Stomach (tissue), 9 donors: ENCODE results near the gene CRADD. TPM values are rescaled to one million over a fixed set of nuclear protein-coding genes. Genes with fewer than 3 reads are reported as not detected.
A peak's percentile ranks its signal among the peaks of the same experiment; 100 is the strongest.

Source experiments
- DNase-seq, 2 donors: peaks; one replicate each; pipeline versions ENCODE4 v3.0.0 to v3.0.0-alpha.2; 2013 to 2019
- H3K27ac ChIP-seq, 5 donors: fragments of 200-600 bp in 4 of 5; sonication (generic) in 4 of 5; one replicate each; pipeline ENCODE4 v1.5.1; 2013 to 2019; ENCODE audit warnings: mild to moderate bottlenecking in 1 of 5, moderate library complexity in 1 of 5
- H3K27me3 ChIP-seq, 3 donors: fragments of 200-600 bp; sonication (generic); one replicate each; pipeline ENCODE4 v1.5.1; 2017 to 2019; ENCODE audit warnings: mixed run types in 1 of 3
- H3K36me3 ChIP-seq, 4 donors: fragments of 200-600 bp; sonication (generic); 1 replicate in 3 of 4; 2 replicates in 1 of 4; pipeline ENCODE4 v1.5.1; 2016 to 2019
- H3K4me1 ChIP-seq, 4 donors: fragments of 200-600 bp; sonication (generic); one replicate each; pipeline ENCODE4 v1.5.1; 2016 to 2019
- H3K4me3 ChIP-seq, 4 donors: fragments of 200-600 bp; sonication (generic) in 3 of 4; one replicate each; pipeline ENCODE4 v1.5.1; 2016 to 2019; ENCODE audit warnings: mild to moderate bottlenecking in 1 of 4
- H3K9me3 ChIP-seq, 4 donors: fragments of 200-600 bp; sonication (generic); one replicate each; pipeline ENCODE4 v1.5.1; 2016 to 2019
- EP300 ChIP-seq: sonication (generic); formaldehyde crosslinking; IDR thresholded peaks from one replicate; pipeline ENCODE4 v1.6.1; 2017; ENCODE audit warnings: antibody characterized with exemption
- POLR2A ChIP-seq, 4 donors: fragments of 450-650 bp; IDR thresholded peaks; one replicate each; pipeline ENCODE4 v1.6.1; 2016; ENCODE audit warnings: antibody characterized with exemption in 4 of 4, control low read depth in 2 of 4, mild to moderate bottlenecking in 1 of 4, moderate library complexity in 1 of 4
- POLR2AphosphoS5 ChIP-seq, 3 donors: sonication (generic); formaldehyde crosslinking; IDR thresholded peaks; one replicate each; pipeline ENCODE4 v1.6.1; 2016; ENCODE audit warnings: antibody characterized with exemption in 3 of 3
- WGBS, 5 donors: extraction: QIAGEN DNeasy Blood & Tissue Kit in 3 of 5; methylation state at CpG; one replicate each; pipeline versions ENCODE4 v1.1.5 to v1.1.7; 2013 to 2018; 5-methylcytosine and 5-hydroxymethylcytosine counted together
- intact Hi-C: fragments of 100-400 bp; cut with DNase I; formaldehyde crosslinking; loops from one replicate; pipeline ENCODE4 v1.15.1; 2023; ENCODE audit warnings: low total_unique reads
- polyA plus RNA-seq, 3 donors: library from polyadenylated mRNA; stranded (reverse); fragments of 200-250 nt; gene quantifications; one replicate each; pipeline ENCODE4 v1.2.3, GENCODE V29; 2013
- total RNA-seq, 5 donors: library from RNA; depleted of rRNA; stranded (reverse); fragments of >200 nt; gene quantifications; one replicate each; pipeline versions ENCODE4 v1.1.0 to v1.2.3, GENCODE V29; 2014 to 2016
- TF ChIP-seq, protein P1 (sequence below), 7 experiments: fragments of 450-650 bp in 4 of 7; fragments of 200-600 bp in 3 of 7; sonication (generic) in 3 of 7; IDR thresholded peaks; one replicate each; pipeline ENCODE4 v1.5.1; 2016 to 2019; ENCODE audit warnings: antibody characterized with exemption in 7 of 7, control low read depth in 2 of 7, mild to moderate bottlenecking in 1 of 7
- donor health status: healthy with polysubstance abuse.
- donor health status: Bipolar disorder and iron deficiency.
- donor health status: healthy.

The CRADD gene
- total and polyA plus RNA-seq, 8 donors = 2.3 to 30.9 (median 17.1) TPM

GRCh38 chr12:93762912-93763553, 85.9 kb downstream of the CRADD start:
- no peaks in the 10 kb centered on the region for H3K9me3 ChIP-seq
- H3K4me3 ChIP-seq = no peak overlapping the region
- TF ChIP-seq POLR2AphosphoS5 (IDR thresholded peaks at IDR 0.05) (no peak), POLR2A (IDR thresholded peaks at IDR 0.05) (no peak), EP300 (no peak)
- TF ChIP-seq, protein P1, sequence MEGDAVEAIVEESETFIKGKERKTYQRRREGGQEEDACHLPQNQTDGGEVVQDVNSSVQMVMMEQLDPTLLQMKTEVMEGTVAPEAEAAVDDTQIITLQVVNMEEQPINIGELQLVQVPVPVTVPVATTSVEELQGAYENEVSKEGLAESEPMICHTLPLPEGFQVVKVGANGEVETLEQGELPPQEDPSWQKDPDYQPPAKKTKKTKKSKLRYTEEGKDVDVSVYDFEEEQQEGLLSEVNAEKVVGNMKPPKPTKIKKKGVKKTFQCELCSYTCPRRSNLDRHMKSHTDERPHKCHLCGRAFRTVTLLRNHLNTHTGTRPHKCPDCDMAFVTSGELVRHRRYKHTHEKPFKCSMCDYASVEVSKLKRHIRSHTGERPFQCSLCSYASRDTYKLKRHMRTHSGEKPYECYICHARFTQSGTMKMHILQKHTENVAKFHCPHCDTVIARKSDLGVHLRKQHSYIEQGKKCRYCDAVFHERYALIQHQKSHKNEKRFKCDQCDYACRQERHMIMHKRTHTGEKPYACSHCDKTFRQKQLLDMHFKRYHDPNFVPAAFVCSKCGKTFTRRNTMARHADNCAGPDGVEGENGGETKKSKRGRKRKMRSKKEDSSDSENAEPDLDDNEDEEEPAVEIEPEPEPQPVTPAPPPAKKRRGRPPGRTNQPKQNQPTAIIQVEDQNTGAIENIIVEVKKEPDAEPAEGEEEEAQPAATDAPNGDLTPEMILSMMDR (IDR thresholded peaks at IDR 0.05) = no peak
- no peaks in the 10 kb centered on the region for H3K36me3 ChIP-seq
- H3K27ac ChIP-seq = peak overlapping the region in 1 of 5 donors; percentile 51
- DNase-seq = no peak
- H3K4me1 ChIP-seq = peaks cover 19 to 68% (median 44%) of the 10 kb centered on the region in 4 donors
- no peaks in the 10 kb centered on the region for H3K27me3 ChIP-seq
- intact Hi-C loops = no loop called here
- 87 to 98% (median 90%) methylated on average over 3 of the region's 3 CpGs for WGBS, 5 donors

DNA sequence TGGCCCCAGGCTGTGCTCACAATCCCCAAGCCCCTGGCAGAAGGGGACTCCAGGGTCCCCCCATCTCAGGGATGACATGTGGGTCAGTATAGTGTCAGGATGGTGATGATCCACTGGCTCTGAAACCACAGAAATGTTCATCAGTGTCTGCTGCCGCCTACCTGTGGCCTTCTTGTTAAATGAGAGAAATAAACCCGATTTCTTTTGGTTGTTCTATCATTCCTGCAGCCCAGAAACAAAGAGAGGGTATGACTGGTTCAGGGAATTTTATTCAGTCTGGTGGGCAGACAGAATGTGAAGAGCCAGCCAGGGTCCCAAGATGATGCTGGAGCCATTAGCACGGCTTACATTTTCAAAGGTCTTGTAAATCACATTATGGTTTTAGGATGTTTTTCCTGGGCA, 86.6 kb downstream of the CRADD start:
- no peaks in the 10 kb centered on the region for H3K9me3 ChIP-seq
- DNase-seq = no peak
- WGBS, 5 donors = 78 to 90% (median 85%) methylated on average over 3 of the region's 3 CpGs
- H3K27me3 ChIP-seq = no peaks in the 10 kb centered on the region
- no peak overlapping the region for H3K27ac ChIP-seq
- H3K4me1 ChIP-seq = peaks cover 19 to 60% (median 46%) of the 10 kb centered on the region in 4 donors
- H3K4me3 ChIP-seq = no peak overlapping the region
- intact Hi-C loops = no loop called here
- TF ChIP-seq, protein P1 (IDR thresholded peaks at IDR 0.05) = no peak
- TF ChIP-seq EP300 (no peak), POLR2A (IDR thresholded peaks at IDR 0.05) (no peak), POLR2AphosphoS5 (IDR thresholded peaks at IDR 0.05) (no peak)
- no peaks in the 10 kb centered on the region for H3K36me3 ChIP-seq

DNA sequence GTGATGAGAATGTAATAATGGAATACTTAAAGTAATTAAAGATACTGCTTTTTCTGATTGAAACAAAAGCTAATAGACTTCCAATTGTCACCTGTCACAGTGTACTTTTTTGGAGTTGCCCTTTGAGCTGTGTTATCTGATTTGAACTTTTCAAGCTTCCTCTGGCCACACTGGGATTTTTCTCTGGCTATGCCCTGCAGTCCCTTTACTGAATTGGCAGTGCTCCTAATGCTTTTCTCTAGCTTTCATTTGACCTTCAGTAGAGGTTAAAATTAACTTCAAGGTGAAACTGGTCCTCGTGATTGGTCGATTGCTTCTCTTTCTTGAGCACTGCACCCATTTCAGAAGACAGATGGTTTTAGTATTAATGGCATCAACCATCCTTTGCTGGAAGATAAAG, 89.2 kb downstream of the CRADD start:
- WGBS, 5 donors = 47 to 69% (median 53%) methylated on average over 2 of the region's 2 CpGs
- TF ChIP-seq POLR2A (IDR thresholded peaks at IDR 0.05) (no peak), EP300 (no peak), POLR2AphosphoS5 (IDR thresholded peaks at IDR 0.05) (no peak)
- TF ChIP-seq, protein P1 (IDR thresholded peaks at IDR 0.05) = no peak
- Histone ChIP-seq H3K36me3 (no peaks in the 10 kb centered on the region), H3K4me1 (peaks cover 9 to 43% (median 23%) of the 10 kb centered on the region in 4 donors), H3K9me3 (no peaks in the 10 kb centered on the region), H3K4me3 (no peak overlapping the region), H3K27me3 (no peaks in the 10 kb centered on the region), H3K27ac (peak overlapping the region in 4 of 5 donors; percentile 46 to 59 (median 56))
- intact Hi-C loops = no loop called here
- no peak for DNase-seq

- Histone ChIP-seq H3K27me3 (no peaks in the 10 kb centered on the region), H3K9me3 (no peaks in the 10 kb centered on the region), H3K4me1 (peaks cover 9 to 39% (median 20%) of the 10 kb centered on the region in 4 donors), H3K27ac (peak overlapping the region in 4 of 5 donors; percentile 46 to 59 (median 56)), H3K36me3 (no peaks in the 10 kb centered on the region), H3K4me3 (no peak overlapping the region)
- intact Hi-C loops = no loop called here
- 15 to 36% (median 26%) methylated on average over 6 of the region's 6 CpGs for WGBS, 5 donors
- TF ChIP-seq EP300 (no peak), POLR2A (IDR thresholded peaks at IDR 0.05) (no peak), POLR2AphosphoS5 (IDR thresholded peaks at IDR 0.05) (peak in 1 of 3 donors; percentile 4)
- TF ChIP-seq, protein P1 (IDR thresholded peaks at IDR 0.05) = peak in 4 of 7 experiments; percentile 27 to 49 (median 38)
- DNase-seq = peak in 1 of 2 donors; percentile 83
These were observed 89.8 kb downstream of the CRADD start for GRCh38 chr12:93766796-93767523.
